Activated CD4-positive, CD25-positive, alpha-beta regulatory T cell treated with anti-CD3 and anti-CD28 coated beads, Interleukin-2, amount 50 U/mL, for 24 hours (primary cell): Measurements from ENCODE around the gene PROP1.
"Not testable (repeated sequence)": the region's sequence is repeated elsewhere in the genome, so short reads cannot be mapped to it uniquely, and the experiment has no call there.

ENCODE experiments used
- ATAC-seq, 2 donors: fragments of 150-1000 bp; cut with Tn5 transposase; one replicate each; pipeline ENCODE4 v1.10.0; 2021; ENCODE audit warnings: mild to moderate bottlenecking in 1 of 2, moderate library complexity in 1 of 2

The PROP1 gene

GRCh38 chr5:177943805-177944736 is 52.0 kb downstream of the PROP1 start:
- ATAC-seq, result peak; percentile 59 to 61

- not testable (repeated sequence) for ATAC-seq
These were observed 53.1 kb downstream of the PROP1 start for GRCh38 chr5:177942896-177943295.
